ENCODE data around the gene HBEGF. TPM values are rescaled to one million over a fixed set of nuclear protein-coding genes. Genes with fewer than 3 reads are reported as not detected.

HBEGF gene
- total RNA-seq, 1 experiment from 2014 or later = 13.4 TPM

DNA sequence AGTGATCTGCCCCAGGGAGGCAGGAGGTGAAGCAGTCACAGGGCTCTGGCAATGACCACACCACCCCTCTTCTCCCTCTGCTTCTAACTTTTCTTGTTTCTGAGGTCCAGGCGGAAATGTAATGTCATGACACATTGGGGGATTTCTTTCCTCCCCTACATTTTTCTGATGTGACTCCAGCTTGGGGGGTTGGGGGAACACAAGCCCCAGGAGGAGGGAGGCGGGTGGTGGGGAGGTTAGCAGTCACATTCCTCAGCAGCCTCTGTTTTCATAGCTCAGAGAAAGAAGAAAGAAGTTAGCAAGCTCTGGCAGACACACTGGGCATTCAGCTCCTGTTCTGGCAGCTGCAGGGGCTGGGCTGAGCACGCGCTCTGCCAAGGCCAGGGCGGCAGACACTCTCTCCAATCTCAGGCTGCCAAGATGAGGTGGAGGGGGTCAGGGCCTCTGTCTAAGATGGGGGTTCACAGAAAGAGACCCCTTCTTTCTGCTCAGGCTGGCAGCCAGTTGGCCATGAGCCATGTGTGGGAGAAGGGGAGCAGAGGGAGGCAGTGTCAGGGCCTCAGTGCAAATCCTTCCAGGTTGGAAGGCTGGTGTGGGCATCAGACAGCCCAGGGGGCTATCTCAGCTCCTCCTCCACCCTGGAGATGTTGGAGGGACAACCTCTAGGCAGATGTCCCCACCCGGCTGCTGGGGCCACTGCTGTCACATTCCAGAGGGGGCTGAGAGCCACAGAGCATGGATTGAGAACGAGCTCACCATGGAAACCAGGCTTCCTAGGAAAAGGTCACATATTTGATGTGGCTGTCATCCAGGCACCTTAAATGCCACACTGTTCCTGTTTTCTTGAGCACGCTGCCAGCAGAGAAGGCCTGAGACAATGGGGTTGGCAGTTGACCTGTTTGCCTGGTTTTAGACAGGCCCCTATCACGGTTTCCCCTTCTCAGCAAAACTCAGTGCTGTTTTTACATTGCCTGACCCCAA lies 23.4 kb downstream of the HBEGF start:
- no peak for DNase-seq (ENCODE audit: low read depth, low spot score)
- in situ Hi-C loops (cut with HindIII; ENCODE audit: low pct_unique_long_range_greater_than_20kb, low sequenced_read_pairs) = no loop called here

DNA sequence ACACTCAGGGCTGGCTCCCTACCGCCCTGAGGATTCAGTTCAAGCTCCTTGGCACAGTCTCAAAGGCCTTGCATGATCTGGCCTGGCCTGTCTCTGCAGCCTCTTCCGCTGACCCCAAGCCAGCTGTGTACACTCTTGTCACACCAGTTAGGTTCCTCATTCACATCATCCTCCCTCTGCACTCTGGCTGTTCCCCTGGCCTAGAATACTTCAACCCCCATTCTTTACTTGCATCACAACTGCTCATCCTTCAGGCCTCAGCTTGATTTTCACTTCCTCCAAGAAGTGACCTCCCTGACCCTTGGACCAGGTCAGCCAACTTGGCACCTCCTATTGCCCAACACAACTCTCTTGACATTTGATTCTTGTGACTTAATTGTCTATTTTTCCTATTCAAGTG lies 24.6 kb downstream of the HBEGF start:
- in situ Hi-C loops (cut with HindIII; ENCODE audit: low pct_unique_long_range_greater_than_20kb, low sequenced_read_pairs) = no loop called here
- DNase-seq (ENCODE audit: low read depth, low spot score) = no peak

DNA sequence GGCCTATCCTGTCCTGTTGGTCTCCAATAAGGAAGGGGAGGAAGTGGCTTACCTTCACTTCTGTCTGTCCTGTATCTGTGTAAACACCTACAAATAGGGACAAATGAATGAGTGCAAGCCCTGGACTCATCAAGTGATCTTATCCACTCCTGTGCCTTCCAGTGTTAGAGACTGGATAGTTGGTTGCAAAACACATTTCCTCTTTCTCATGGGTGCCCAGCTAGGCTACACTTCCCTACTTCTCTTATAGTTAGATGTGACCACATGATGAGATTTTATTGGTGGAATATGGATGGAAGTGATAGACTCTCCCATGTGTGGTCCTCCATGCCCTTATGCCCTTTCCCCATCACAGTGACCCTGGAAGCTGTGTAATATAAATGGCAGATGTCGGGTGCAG lies 26.6 kb downstream of the HBEGF start:
- in situ Hi-C loops (cut with HindIII; ENCODE audit: low pct_unique_long_range_greater_than_20kb, low sequenced_read_pairs) = no loop called here
- no peak for DNase-seq (ENCODE audit: low read depth, low spot score)

DNA sequence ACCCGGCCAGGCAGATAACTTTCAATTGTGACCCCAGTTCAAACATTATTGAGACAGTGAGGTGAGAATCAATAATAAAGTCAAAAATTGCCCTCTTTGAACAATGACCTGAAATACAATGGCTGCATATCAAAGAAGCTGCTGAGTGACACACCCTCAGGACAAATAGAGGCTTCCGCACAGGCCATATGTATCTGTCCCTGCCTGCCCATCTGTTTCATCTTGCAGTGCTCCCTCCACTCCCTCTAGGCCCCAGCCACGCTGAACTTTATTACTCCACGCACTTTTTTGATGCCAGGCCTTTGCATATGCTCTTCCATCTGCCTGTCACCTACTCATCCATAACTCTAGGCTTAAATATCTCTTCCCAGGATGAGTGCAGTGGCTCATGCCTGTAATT lies 27.6 kb downstream of the HBEGF start:
- no peak for DNase-seq (ENCODE audit: low read depth, low spot score)
- in situ Hi-C loops (cut with HindIII; ENCODE audit: low pct_unique_long_range_greater_than_20kb, low sequenced_read_pairs) = no loop called here

DNA sequence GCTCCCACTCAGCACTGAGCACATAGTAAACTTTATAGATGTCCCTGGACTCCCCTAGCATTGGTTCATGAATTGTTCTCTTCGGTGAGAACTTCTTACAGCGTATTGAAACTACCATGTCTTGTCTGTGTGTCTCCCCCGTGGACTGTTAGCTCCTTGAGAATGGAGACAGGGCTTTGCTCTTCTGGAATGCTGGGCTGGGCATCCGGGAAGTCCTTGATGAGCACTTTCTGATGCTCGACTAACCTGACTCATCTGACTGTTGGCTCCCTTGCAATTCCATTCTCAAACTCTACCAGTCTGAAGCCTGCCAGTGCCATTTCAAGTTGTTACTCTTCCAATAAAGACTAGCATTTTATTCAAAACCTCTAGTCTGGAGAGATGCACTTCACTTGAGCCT lies 28.5 kb downstream of the HBEGF start:
- DNase-seq (ENCODE audit: low read depth, low spot score) = no peak
- in situ Hi-C loops (cut with HindIII; ENCODE audit: low pct_unique_long_range_greater_than_20kb, low sequenced_read_pairs) = no loop called here

DNA sequence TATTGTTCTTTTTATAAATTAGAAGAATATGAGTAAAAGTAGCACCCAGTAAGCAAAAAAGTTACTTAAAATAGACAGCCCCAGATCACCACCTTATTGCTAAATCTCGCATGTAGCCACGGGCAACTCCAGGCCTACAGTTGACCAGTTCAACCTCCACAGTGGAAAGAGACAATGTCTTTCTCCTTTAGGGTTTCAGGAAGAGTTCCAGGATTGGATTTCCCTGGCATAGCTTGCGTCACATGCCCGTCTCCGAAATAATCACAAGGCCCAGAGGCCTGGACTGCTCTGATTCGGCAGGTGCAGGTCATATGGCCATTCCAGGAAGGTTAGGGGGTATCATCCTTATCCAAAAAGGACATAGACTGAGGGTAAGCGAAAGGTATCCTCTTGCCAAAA lies 33.6 kb downstream of the HBEGF start:
- DNase-seq (ENCODE audit: low read depth, low spot score) = no peak
- in situ Hi-C loops (cut with HindIII; ENCODE audit: low pct_unique_long_range_greater_than_20kb, low sequenced_read_pairs) = no loop called here

DNA sequence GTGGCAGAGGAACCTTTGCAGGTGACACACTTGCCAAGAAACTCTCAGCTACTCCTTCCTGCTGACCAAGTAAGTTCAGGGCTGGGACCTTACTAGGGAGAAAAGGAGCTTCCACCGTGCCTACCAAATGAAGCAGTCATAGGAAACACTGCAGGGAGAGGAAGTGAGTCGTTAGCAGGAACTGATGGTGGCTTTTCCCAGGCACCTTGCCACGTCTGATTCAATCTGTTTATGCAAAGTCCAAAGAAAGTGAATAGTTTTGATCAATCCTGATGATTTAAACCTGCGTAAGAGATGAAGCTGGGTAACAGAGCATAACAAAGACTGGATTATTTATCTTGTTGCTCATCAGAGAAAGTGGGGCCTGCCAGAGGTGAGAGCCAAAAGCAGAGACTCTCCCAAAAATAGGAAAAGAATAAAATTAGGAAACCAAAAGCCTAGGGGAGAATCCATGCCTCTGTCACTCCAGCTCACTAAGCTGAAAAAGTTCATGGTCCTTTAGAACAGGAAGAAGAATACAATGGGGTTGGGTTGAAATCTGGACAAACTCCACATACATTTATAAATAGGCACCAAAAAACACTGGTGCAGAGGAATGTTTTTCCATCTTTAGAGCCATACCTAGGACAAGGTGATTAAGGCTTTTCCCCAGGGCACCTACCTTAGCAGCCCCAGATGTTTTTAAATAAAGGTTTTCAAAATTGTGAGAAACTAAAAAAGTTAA lies 34.2 kb downstream of the HBEGF start:
- in situ Hi-C loops (cut with HindIII; ENCODE audit: low pct_unique_long_range_greater_than_20kb, low sequenced_read_pairs) = no loop called here
- no peak for DNase-seq (ENCODE audit: low read depth, low spot score)

DNA sequence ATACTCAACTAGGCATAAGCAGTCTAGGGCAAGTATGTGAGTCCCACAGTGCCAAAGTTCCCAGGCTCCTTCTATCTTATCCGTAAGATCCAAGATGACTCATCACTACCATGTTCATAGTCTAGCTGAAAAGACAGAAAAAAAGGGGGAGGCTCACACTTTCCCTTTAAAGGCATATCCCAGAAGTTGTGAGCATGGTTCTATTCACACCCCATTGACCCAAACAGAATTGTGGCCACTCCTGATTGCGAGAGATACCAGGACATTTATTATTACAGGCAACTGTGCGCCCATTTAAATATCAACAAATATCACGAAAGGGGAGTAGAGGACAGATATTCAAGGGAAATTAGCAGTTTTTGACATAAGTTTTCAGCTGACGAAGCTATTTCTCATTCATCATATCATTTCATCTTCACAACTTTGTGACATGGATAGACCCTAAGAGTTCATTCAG lies 35.4 kb downstream of the HBEGF start:
- in situ Hi-C loops (cut with HindIII; ENCODE audit: low pct_unique_long_range_greater_than_20kb, low sequenced_read_pairs) = no loop called here
- DNase-seq (ENCODE audit: low read depth, low spot score) = peak; percentile 9

DNA sequence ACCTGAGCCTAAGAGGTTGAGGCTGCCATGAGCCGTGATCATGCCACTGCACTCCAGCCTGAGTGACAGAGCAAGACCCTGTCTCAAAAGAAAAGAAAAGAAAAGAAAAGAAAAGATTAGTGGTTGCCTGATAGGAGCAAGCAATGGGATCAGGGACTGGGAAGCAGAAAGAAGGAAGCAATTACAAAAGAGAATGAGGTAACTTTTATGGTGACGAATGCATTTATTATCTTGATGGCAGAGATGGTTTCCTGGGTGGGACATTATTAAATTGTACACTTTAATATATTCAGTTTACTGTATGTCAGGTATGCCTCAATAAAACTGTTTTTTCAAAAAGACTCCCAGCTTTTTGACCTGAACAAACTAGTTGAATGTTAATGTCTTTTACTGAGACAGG lies 36.0 kb downstream of the HBEGF start:
- in situ Hi-C loops (cut with HindIII; ENCODE audit: low pct_unique_long_range_greater_than_20kb, low sequenced_read_pairs) = no loop called here
- DNase-seq (ENCODE audit: low read depth, low spot score) = no peak

DNA sequence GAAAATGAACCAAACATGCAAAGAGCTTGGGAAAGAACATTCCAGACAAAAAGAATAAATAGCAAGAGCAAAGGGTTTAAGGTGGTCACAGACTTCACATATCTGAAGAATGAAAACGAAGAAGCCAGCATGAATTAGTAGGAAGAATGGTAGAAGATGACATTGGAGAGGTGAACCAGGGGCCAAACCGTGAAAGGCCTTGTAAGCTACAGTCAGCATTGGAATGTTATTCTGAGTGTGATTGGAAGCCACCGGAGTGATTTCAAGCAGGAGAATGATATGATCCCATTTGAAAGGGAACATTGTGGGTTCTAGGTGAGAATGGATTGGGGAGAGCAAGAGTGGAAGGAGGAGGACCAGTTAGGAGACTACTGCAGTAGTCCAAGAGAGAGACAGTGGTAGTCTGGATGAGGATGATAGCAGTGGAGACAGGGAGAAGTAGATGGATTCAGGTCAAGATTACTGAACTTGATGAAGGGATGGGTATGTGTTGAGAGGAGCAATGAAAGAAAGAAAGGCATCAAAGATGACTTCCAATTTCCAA lies 36.6 kb downstream of the HBEGF start:
- in situ Hi-C loops (cut with HindIII; ENCODE audit: low pct_unique_long_range_greater_than_20kb, low sequenced_read_pairs) = no loop called here
- DNase-seq (ENCODE audit: low read depth, low spot score) = no peak

DNA sequence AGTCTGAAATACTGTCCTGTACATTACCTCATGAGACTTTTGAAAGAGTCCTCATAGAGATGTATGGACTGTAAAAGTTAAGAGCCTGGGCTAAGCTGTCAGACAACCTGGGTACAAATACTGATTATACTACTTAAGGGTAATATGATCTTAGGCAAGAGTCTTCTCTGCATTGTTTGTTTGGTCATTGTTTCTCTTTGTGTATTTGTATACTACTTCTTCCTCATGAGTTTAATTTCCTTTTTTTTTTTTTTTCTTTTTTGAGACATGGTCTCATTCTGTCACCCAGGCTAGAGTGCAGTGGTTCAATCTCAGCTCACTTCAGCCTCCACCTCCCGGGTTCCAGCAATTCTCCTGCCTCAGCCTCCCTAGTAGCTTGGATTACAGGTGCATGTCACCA lies 40.9 kb downstream of the HBEGF start:
- in situ Hi-C loops (cut with HindIII; ENCODE audit: low pct_unique_long_range_greater_than_20kb, low sequenced_read_pairs) = no loop called here
- no peak for DNase-seq (ENCODE audit: low read depth, low spot score)

DNA sequence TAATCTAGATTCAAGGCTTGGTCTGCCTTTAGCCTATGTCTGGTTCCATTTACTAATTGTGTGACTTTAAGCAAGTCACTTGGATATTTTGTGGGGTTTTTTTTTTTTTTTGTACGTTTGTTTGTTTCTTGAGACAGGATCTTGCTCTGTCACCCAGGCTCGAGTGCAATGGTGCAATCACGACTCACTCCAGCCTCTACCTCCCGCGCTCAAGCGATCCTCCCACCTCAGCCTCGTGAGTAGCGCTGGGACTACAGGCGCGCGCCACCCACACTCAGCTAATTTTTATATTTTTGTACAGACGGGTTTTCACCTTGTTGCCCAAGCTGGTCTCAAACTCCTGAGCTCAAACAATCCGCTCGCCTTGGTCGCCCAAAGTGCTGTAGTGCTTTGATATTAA lies 42.4 kb downstream of the HBEGF start:
- DNase-seq (ENCODE audit: low read depth, low spot score) = no peak
- in situ Hi-C loops (cut with HindIII; ENCODE audit: low pct_unique_long_range_greater_than_20kb, low sequenced_read_pairs) = no loop called here

DNA sequence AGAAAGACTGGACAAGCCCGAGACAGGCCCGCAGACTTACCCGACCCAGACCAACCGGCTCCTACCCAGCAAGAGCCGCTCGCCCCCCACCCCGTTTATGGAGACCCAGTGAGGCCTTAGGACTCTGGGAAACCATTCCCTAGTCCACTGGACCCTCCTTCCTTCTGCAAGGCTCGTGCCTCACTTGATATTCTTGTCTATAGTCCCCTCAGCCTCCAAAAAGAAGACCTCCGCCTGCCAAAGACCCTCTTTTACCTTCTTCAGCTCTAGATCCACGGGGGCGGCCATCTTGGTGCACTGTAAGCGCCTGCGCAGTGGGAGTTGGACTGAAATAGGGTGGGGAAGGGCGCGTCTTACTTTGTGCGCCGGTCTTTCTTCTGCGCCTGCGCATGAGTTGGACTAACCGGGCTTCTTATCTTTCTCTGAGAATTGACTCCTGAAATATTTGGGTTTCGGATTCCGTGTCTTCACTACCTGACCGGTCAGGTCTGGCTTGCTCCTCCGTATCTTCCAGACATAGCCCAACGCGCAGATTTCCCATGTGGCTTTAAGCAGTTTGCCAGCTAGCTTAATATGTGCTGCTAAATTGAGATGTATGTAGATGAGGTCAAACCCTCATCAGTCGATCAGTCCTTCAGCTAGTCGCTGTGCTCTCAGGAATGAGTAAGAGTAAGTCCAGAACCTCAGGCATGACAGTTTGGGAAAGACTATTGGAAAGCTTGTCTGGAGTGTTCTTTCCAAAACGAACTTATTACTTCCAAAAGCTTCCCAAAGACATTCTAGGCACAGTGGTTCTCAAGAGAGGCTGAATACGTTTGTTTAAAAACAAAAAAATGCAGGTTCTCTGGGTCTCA lies 43.4 kb downstream of the HBEGF start, which contains the start of gene PFDN1:
Gene PFDN1, minus strand, starts transcription at position 316 of the 854 bp plus-strand sequence. Its CDS starts 28 bp downstream, at position 288.
- in situ Hi-C loops (cut with HindIII; ENCODE audit: low pct_unique_long_range_greater_than_20kb, low sequenced_read_pairs) = no loop called here
- peak; percentile 96 for DNase-seq (ENCODE audit: low read depth, low spot score)

DNA sequence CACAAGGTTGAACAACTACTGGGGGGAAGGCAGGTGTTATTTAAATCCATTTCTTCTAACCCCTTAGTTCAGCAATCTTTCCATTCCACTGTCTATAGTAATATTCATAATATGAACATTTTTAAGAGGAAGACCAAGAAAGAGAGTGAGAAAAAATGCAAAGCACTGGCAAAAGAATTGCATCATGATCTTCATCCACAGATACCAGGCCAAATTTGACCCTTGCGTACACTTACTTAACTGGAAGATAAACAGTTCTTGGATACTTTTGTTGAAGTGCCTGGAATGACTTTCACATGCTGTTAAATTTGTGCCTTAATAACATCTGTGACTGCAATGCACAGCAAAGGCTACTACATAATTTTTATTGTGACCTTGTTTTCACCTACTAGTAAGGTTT lies 45.3 kb downstream of the HBEGF start:
- in situ Hi-C loops (cut with HindIII; ENCODE audit: low pct_unique_long_range_greater_than_20kb, low sequenced_read_pairs) = no loop called here
- no peak for DNase-seq (ENCODE audit: low read depth, low spot score)

DNA sequence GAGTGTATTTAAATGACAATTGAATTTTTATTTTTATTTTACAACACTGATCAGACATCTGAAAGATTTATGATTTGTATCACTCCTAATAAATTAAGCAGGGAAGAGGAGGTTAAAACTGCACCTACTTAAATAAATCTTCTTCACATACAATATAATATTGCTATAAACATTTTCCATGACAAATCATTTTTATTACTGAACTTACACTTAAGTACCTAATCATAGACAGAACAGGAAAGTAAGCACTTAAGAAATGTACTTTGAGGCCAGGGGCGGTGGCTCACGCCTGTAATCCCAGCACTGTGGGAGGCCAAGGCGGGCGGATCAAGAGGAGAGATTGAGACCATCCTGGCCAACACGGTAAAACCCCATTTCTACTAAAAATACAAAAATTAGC lies 47.3 kb downstream of the HBEGF start:
- no peak for DNase-seq (ENCODE audit: low read depth, low spot score)
- in situ Hi-C loops (cut with HindIII; ENCODE audit: low pct_unique_long_range_greater_than_20kb, low sequenced_read_pairs) = no loop called here

DNA sequence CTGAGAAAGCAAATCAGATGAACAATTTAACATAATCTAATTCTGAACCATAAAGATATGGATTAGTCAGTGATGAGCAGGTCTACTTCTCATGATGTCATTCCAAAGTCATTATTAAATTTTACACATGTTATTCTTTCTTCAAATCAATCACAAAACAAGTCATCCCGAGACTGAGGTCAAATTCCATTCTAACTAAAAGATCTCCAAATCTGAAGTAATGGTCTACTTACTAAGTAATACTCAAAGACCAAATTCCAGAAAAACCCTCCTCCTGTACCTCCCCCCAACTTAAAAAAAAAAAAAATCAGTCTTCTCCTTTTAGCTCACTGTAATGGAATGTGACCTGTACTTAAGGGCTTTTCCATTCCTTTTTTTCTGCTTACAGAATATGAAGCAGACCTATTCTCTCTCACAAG lies 48.2 kb downstream of the HBEGF start:
- no peak for DNase-seq (ENCODE audit: low read depth, low spot score)

DNA sequence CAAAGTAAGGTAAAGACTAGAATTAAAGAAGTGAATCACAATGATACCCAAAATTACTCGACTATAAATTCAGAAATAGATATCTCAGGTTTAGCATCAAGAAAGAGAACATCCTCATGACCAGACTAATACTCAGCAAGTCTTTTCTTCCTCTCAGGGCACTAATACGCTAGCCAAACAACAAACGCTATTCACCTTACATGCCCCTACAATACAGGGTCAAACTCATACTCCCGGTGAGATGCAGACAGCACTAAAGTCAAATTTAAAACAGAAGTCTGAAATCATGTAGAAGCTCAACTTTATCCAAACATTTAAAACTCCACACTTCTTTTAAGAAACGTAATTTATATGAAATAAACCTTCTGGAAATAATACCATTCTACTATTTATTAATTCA lies 49.1 kb downstream of the HBEGF start:
- no peak for DNase-seq (ENCODE audit: low read depth, low spot score)
- in situ Hi-C loops (cut with HindIII; ENCODE audit: low pct_unique_long_range_greater_than_20kb, low sequenced_read_pairs) = no loop called here

More for the DNA sequence above, 48.2 kb downstream of the HBEGF start:
- in situ Hi-C loops (cut with HindIII; ENCODE audit: low pct_unique_long_range_greater_than_20kb, low sequenced_read_pairs) = no loop called here

All from SK-MEL-5 (cell line).